Transverse colon (tissue), 3 donors: Measurements from ENCODE around the gene DDX56.

ENCODE experiments used
- CTCF ChIP-seq, 5 experiments: fragments of 200-600 bp in 3 of 5; fragments of 450-650 bp in 2 of 5; sonication (generic) in 3 of 5; IDR thresholded peaks; 1 replicate in 2 of 5; 2 replicates in 3 of 5; pipeline ENCODE4 v1.5.1; 2016 to 2017; ENCODE audit warnings: antibody characterized with exemption in 5 of 5, inconsistent platforms in 3 of 5, mild to moderate bottlenecking in 2 of 5, moderate library complexity in 1 of 5
- EP300 ChIP-seq: sonication (generic); formaldehyde crosslinking; IDR thresholded peaks from one replicate; pipeline ENCODE4 v1.6.1; 2017; ENCODE audit warnings: antibody characterized with exemption, low read depth

DNA sequence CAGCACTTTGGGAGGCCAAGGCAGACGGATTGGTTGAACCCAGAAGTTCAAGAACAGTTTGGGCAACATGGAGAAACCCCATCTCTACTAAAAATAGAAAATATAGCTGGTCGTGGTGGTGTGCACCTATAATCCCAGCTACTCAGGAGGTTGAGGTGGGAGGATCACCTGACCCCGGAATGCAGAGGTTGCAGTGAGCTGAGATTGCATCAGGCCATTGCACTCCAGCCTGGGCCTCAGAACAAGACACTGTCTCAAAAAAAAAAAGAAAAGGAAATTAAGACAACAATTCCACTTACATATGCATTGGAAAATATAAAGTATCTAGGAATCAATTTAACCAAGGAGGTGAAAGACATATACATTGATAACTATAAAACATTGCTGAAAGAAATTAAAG, 25.5 kb upstream of the DDX56 start:
- TF ChIP-seq EP300, result no peak
- no peak for TF ChIP-seq CTCF (IDR thresholded peaks at IDR 0.05)
